ACC112 (cell line): Measurements from ENCODE around the gene IL1RAP.

Experiments used
- H2AFZ ChIP-seq: fragments of 200-600 bp; sonication (generic); one replicate; pipeline ENCODE4 v1.6.0; 2017; ENCODE audit warnings: antibody characterized with exemption, low read length; ENCODE audit not compliant: unreplicated experiment
- H3K27ac ChIP-seq: fragments of 200-600 bp; sonication (generic); 2 replicates; pipeline ENCODE4 v1.5.1; 2014; ENCODE audit warnings: low read depth, mild to moderate bottlenecking, antibody characterized with exemption, low read length, moderate library complexity
- H3K27me3 ChIP-seq: fragments of 200-600 bp; sonication (generic); 2 replicates; pipeline ENCODE4 v1.6.1; 2014; ENCODE audit warnings: mild to moderate bottlenecking, antibody characterized with exemption, low read length, moderate library complexity, mixed read lengths; ENCODE audit not compliant: insufficient read depth
- H3K36me3 ChIP-seq: fragments of 200-600 bp; sonication (generic); 2 replicates; pipeline ENCODE4 v1.6.1; 2016; ENCODE audit warnings: mild to moderate bottlenecking, antibody characterized with exemption, low read length, moderate library complexity, mixed read lengths; ENCODE audit not compliant: insufficient read depth
- H3K4me1 ChIP-seq: fragments of 200-600 bp; sonication (generic); one replicate; pipeline ENCODE4 v1.6.1; 2016; ENCODE audit warnings: low read length, mixed read lengths; ENCODE audit not compliant: insufficient read depth, unreplicated experiment, control insufficient read depth
- H3K4me3 ChIP-seq: fragments of 200-600 bp; sonication (generic); 2 replicates; pipeline ENCODE4 v1.5.1; 2014; ENCODE audit warnings: mild to moderate bottlenecking, low read depth, low read length
- H3K79me2 ChIP-seq: fragments of 200-600 bp; sonication (generic); one replicate; pipeline ENCODE4 v1.6.0; 2016; ENCODE audit warnings: low read length; ENCODE audit not compliant: control insufficient read depth, unreplicated experiment, insufficient read depth

IL1RAP gene

GRCh38 chr3:190608850-190609589 lies 95.1 kb downstream of the IL1RAP start:
- H2AFZ ChIP-seq = no peak overlapping the region
- H3K27me3 ChIP-seq = no peaks in the 10 kb centered on the region
- H3K4me1 ChIP-seq = no peaks in the 10 kb centered on the region
- H3K79me2 ChIP-seq = no peaks in the 10 kb centered on the region
- H3K27ac ChIP-seq = no peak overlapping the region
- H3K36me3 ChIP-seq = peaks cover 25% of the 10 kb centered on the region
- H3K4me3 ChIP-seq = no peak overlapping the region

- H3K79me2 ChIP-seq = no peaks in the 10 kb centered on the region
- H2AFZ ChIP-seq = no peak overlapping the region
Observed at GRCh38 chr3:190614226-190615059, 100.6 kb downstream of the IL1RAP start.

GRCh38 chr3:190615060-190615384 lies 101.1 kb downstream of the IL1RAP start:
- Histone ChIP-seq H3K27me3 (no peaks in the 10 kb centered on the region), H3K36me3 (no peaks in the 10 kb centered on the region; the same call in 1 of the 2 replicates), H3K79me2 (no peaks in the 10 kb centered on the region), H3K4me1 (peaks cover 9% of the 10 kb centered on the region), H3K4me3 (no peak overlapping the region), H3K27ac (no peak overlapping the region), H2AFZ (no peak overlapping the region)

More at GRCh38 chr3:190614226-190615059, 100.6 kb downstream of the IL1RAP start:
- Histone ChIP-seq H3K27ac (no peak overlapping the region), H3K36me3 (no peaks in the 10 kb centered on the region; the same call in 1 of the 2 replicates), H3K4me1 (peaks cover 9% of the 10 kb centered on the region), H3K4me3 (no peak overlapping the region), H3K27me3 (no peaks in the 10 kb centered on the region)

GRCh38 chr3:190615607-190616006 lies 101.7 kb downstream of the IL1RAP start:
- Histone ChIP-seq H2AFZ (no peak overlapping the region), H3K36me3 (no peaks in the 10 kb centered on the region; the same call in 1 of the 2 replicates), H3K4me1 (peaks cover 9% of the 10 kb centered on the region), H3K27ac (no peak overlapping the region), H3K4me3 (no peak overlapping the region), H3K27me3 (no peaks in the 10 kb centered on the region), H3K79me2 (no peaks in the 10 kb centered on the region)

GRCh38 chr3:190616637-190617036 lies 102.8 kb downstream of the IL1RAP start:
- H2AFZ ChIP-seq = no peak overlapping the region
- H3K4me1 ChIP-seq = peaks cover 9% of the 10 kb centered on the region
- no peaks in the 10 kb centered on the region for H3K79me2 ChIP-seq
- H3K36me3 ChIP-seq = no peaks in the 10 kb centered on the region
- H3K4me3 ChIP-seq = no peak overlapping the region
- H3K27ac ChIP-seq = no peak overlapping the region
- H3K27me3 ChIP-seq = no peaks in the 10 kb centered on the region

DNA sequence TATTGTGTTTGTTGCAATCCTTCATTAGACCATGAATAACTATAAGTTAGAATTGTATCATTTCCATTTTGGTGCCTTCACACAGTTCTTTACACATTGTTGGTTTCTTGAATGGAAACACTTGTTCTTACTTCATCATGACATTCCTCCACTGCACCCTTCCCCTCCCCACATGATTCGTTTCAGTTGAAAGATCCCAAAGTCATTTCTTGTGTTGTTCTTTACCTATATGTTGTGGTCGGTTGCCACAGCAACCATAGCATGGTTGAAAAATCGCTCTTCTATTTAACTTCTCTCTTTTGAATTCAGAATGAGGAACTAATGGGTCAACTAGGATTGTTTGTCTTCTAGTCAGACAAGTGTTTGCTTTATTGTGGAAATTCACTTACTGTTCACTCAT lies 103.3 kb downstream of the IL1RAP start:
- Histone ChIP-seq H2AFZ (no peak overlapping the region), H3K4me1 (peaks cover 9% of the 10 kb centered on the region), H3K36me3 (no peaks in the 10 kb centered on the region), H3K4me3 (no peak overlapping the region), H3K27ac (no peak overlapping the region), H3K79me2 (no peaks in the 10 kb centered on the region), H3K27me3 (no peaks in the 10 kb centered on the region)

DNA sequence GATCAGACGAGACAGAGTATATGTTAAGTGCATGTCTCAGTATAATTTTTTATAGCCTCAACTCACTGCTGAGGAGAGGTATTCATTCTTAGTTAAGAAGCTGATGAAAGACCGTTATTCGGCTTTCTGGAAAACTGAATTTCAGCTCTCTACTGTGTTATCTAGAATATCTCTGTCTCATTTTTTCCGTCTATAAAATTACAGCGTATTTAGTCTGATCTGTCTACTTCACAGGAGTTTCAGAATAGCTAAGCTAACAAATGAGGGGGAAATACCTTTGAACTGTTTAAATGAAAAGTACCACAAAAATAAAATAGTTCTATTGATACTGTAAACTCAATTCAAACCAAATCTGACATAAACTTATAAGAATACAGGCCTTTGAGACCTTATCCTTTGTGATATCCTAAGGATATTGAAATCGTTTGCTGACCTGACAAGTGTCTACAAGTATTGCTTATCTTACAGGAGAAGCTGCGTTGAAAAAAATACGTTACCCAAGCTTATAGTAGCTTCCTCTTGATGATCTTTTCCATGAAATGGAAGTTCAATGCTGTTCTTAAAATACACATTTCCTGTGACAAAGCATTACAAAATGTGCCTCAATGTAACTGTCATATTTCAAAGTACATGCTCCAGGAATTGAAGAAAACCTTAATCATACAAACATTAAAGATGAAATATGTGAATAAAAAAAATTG lies 104.6 kb downstream of the IL1RAP start:
- Histone ChIP-seq H3K27ac (no peak overlapping the region), H2AFZ (no peak overlapping the region), H3K79me2 (no peaks in the 10 kb centered on the region), H3K36me3 (no peaks in the 10 kb centered on the region), H3K27me3 (no peaks in the 10 kb centered on the region), H3K4me1 (peaks cover 9% of the 10 kb centered on the region), H3K4me3 (no peak overlapping the region)

- Histone ChIP-seq H3K4me1 (peaks cover 9% of the 10 kb centered on the region), H2AFZ (no peak overlapping the region), H3K4me3 (no peak overlapping the region), H3K36me3 (0 out of 2 replicates have a peak, but pooled peaks cover 9% of the 10 kb centered on the region), H3K27me3 (no peaks in the 10 kb centered on the region), H3K27ac (no peak overlapping the region), H3K79me2 (no peaks in the 10 kb centered on the region)
Observed at GRCh38 chr3:190619353-190619752, 105.5 kb downstream of the IL1RAP start.

- no peaks in the 10 kb centered on the region for H3K79me2 ChIP-seq
- no peak overlapping the region for H2AFZ ChIP-seq
- no peak overlapping the region for H3K27ac ChIP-seq
- H3K27me3 ChIP-seq = no peaks in the 10 kb centered on the region
- 0 out of 2 replicates have a peak, but pooled peaks cover 9% of the 10 kb centered on the region for H3K36me3 ChIP-seq
- H3K4me1 ChIP-seq = peaks cover 9% of the 10 kb centered on the region
- H3K4me3 ChIP-seq = no peak overlapping the region
Observed at GRCh38 chr3:190619761-190620160, 105.9 kb downstream of the IL1RAP start.

GRCh38 chr3:190620886-190621608 lies 107.2 kb downstream of the IL1RAP start:
- H3K79me2 ChIP-seq = no peaks in the 10 kb centered on the region
- H3K4me3 ChIP-seq = no peak overlapping the region
- peaks cover 9% of the 10 kb centered on the region for H3K4me1 ChIP-seq
- no peak overlapping the region for H3K27ac ChIP-seq
- H2AFZ ChIP-seq = no peak overlapping the region
- H3K27me3 ChIP-seq = no peaks in the 10 kb centered on the region
- peaks cover 9% of the 10 kb centered on the region; the same call in 1 of the 2 replicates for H3K36me3 ChIP-seq
